Small intestine (tissue), 7 donors: ENCODE measurements around the gene KCNK17. TPM values are rescaled to one million over a fixed set of nuclear protein-coding genes. Genes with fewer than 3 reads are reported as not detected.

Experiments used
- DNase-seq, 2 donors: peaks; one replicate each; pipeline versions ENCODE4 v3.0.0 to v3.0.0-alpha.2; 2013
- FAIRE-seq: peaks from 2 replicates; lab custom pipeline; 2012; peaks lifted over from hg19 to GRCh38; lab: Jason Lieb, UNC
- H3K27ac ChIP-seq, 3 donors: one replicate each; pipeline ENCODE4 v1.5.1; 2013; ENCODE audit warnings: low read length in 2 of 3, mild to moderate bottlenecking in 2 of 3, control low read depth in 1 of 3, inconsistent platforms in 1 of 3, low read depth in 1 of 3, moderate library complexity in 1 of 3
- H3K27me3 ChIP-seq, 3 donors: one replicate each; pipeline ENCODE4 v1.6.1; 2013; ENCODE audit warnings: low read length in 3 of 3, inconsistent platforms in 1 of 3; ENCODE audit not compliant: control insufficient read depth in 3 of 3, insufficient read depth in 3 of 3
- H3K36me3 ChIP-seq, 3 donors: one replicate each; pipeline ENCODE4 v1.6.1; 2013; ENCODE audit warnings: low read length in 3 of 3, inconsistent platforms in 1 of 3, low read depth in 1 of 3, mild to moderate bottlenecking in 1 of 3, moderate library complexity in 1 of 3; ENCODE audit not compliant: control insufficient read depth in 3 of 3, insufficient read depth in 2 of 3
- H3K4me1 ChIP-seq, 3 donors: one replicate each; pipeline ENCODE4 v1.6.1; 2013; ENCODE audit warnings: low read length in 2 of 3, inconsistent platforms in 1 of 3, low read depth in 1 of 3, mild to moderate bottlenecking in 1 of 3, moderate library complexity in 1 of 3; ENCODE audit not compliant: control insufficient read depth in 3 of 3, insufficient read depth in 2 of 3
- H3K4me3 ChIP-seq, 3 donors: one replicate each; pipeline ENCODE4 v1.5.1; 2013; ENCODE audit warnings: low read length in 3 of 3, control low read depth in 1 of 3, inconsistent platforms in 1 of 3, low read depth in 1 of 3, mild to moderate bottlenecking in 1 of 3, moderate library complexity in 1 of 3
- H3K9me3 ChIP-seq, 2 donors: one replicate each; pipeline ENCODE4 v1.6.1; 2013; ENCODE audit warnings: low read depth in 1 of 2, low read length in 1 of 2; ENCODE audit not compliant: control insufficient read depth in 2 of 2, insufficient read depth in 1 of 2
- WGBS, 3 donors: extraction: QIAGEN DNeasy Blood & Tissue Kit; methylation state at CpG; one replicate each; pipeline ENCODE4 v1.1.7; 2013; 5-methylcytosine and 5-hydroxymethylcytosine counted together
- polyA plus RNA-seq, 4 donors: library from polyadenylated mRNA; stranded (reverse) in 3 of 4; unstranded in 1 of 4; fragments of 200-250 nt in 3 of 4; fragments of 120-200 nt in 1 of 4; gene quantifications; one replicate each; pipeline versions ENCODE4 v1.2.1 to v1.2.3, GENCODE V29; 2013
- donor health status: healthy with polysubstance abuse.
- donor health status: control.
- donor health status: control.
- donor health status: Bipolar disorder and iron deficiency.
- donor health status: healthy.

Gene KCNK17
- polyA plus RNA-seq, 4 donors, result 0.45 to 1.4 (median 1.3) TPM; not detected in 1

DNA sequence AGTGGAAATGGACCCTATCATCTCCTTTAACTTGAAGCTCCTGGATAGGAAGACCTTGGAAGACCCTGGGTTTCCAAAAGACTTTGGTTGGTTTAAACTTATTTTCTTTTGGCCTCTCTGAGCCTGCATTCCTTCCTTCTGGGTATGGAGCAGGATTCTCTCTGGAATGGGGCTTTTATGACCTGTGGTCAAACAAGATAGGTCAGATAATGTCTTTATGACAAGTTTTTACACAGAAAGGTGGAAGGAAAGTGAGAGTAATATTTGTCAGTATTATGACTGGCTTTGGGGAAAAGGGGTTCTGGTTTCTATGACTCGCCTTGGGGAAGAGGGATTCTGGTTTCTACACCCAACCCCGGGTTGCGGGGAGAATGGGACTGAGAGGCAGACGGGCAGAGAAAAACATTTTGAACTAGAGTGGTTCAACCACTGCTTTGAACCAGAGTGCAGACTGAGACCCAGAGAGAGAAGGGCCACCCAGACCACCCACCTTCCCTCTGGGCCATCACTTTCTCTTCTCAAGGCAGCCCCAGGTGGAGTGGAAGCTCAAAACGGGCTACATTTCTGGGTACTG lies 47.4 kb downstream of the KCNK17 start:
- Histone ChIP-seq H3K36me3 (no peaks in the 10 kb centered on the region), H3K4me1 (peaks cover 0 to 17% (median 2%) of the 10 kb centered on the region in 3 donors), H3K27ac (peak overlapping the region in 1 of 3 donors; percentile 24), H3K9me3 (no peaks in the 10 kb centered on the region), H3K4me3 (no peak overlapping the region), H3K27me3 (peaks cover 0 to 9% (median 0%) of the 10 kb centered on the region in 3 donors)
- DNase-seq, result no peak
- WGBS, 3 donors, result 75 to 81% (median 81%) methylated on average over 5 of the region's 5 CpGs
- FAIRE-seq, result no peak

DNA sequence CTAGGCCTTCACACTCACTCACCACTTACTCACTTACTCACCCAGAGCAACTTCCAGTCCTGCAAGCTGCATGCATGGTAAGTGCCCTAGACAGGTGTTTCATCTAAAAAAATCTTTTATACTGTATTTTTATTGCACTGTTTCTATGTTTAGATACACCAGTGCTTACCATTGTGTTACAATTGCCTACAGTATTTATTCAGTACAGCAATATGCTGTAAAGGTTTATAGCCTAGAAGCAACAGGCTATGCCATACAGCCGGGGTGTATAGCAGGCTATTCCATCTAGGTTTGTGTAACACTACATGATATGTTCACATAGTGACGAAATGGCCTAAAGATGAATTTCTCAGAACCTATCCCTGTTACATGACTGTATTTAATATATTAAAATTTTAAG lies 47.8 kb downstream of the KCNK17 start:
- Histone ChIP-seq H3K9me3 (no peaks in the 10 kb centered on the region), H3K4me3 (no peak overlapping the region), H3K27ac (no peak overlapping the region), H3K36me3 (no peaks in the 10 kb centered on the region), H3K27me3 (peaks cover 0 to 9% (median 0%) of the 10 kb centered on the region in 3 donors), H3K4me1 (peaks cover 0 to 22% (median 2%) of the 10 kb centered on the region in 3 donors)
- WGBS, 3 donors, result 27 to 63% (median 53%) methylated on average over 2 of the region's 2 CpGs
- FAIRE-seq (no peak), DNase-seq (peak; percentile 22 to 45)

DNA sequence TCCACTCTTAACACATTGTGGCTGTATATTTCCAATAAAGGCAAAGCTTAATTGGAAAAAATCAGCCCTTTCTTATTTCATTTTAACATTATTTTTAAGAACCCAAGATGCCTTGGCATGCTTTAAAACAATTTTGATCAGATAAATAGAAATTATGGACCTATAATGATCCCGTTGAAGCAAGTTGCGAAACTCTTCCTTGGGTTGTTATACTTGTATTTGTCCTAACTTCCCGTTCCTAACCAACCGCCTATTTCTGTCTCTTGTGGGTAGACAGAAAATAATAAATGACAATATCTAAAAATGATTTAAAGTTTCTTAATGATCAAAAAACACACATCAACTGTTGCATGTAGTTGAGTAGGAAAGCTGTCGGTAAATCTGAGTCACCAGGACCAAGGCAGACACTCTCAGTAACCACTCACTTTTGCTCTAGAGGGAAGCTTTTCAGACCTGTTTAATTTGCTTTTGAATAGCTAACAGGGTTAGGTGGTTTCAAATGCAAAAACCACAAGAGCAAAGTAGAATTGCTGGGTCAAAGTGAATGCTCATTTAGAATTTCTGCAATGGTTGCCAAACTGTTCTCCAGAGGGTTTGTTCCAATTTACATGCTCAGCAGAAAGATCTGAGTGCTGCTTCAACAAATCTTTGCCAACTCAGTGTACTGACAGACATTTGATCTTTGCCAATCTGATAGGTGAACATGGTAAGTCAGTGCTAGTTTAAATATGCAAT lies 50.7 kb downstream of the KCNK17 start:
- H3K27ac ChIP-seq, result no peak overlapping the region
- peaks cover 0 to 5% (median 0%) of the 10 kb centered on the region in 3 donors for H3K27me3 ChIP-seq
- H3K4me1 ChIP-seq, result peaks cover 0 to 17% (median 0%) of the 10 kb centered on the region in 3 donors
- H3K9me3 ChIP-seq, result no peaks in the 10 kb centered on the region
- peak in 1 of 2 donors; percentile 41 for DNase-seq
- FAIRE-seq, result no peak
- no peak overlapping the region for H3K4me3 ChIP-seq
- WGBS, 3 donors, result 28 to 40% (median 29%) methylated on average over 5 of the region's 5 CpGs
- H3K36me3 ChIP-seq, result no peaks in the 10 kb centered on the region

DNA sequence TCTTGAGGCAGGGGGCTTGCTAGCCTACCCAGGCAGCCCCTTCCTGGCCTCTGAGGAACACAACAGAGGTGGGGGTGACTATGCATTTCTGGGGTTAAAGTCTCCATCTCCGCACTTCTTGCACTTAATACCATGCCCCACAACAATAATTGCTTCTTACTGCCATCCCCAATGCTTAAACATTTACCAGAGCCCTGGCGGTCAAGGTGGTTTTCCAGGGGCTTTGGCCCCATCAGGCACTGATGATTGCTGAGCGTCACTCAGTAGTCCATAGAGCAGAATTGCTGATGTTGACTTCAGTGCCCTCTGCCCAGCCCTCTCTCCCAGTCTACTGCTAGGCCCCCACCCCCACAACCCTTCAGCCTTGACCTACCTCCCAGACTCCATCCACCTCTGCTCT lies 52.5 kb downstream of the KCNK17 start:
- Histone ChIP-seq H3K27ac (peak overlapping the region in 1 of 3 donors; percentile 28), H3K27me3 (no peaks in the 10 kb centered on the region), H3K4me1 (peaks cover 0 to 13% (median 0%) of the 10 kb centered on the region in 3 donors), H3K4me3 (no peak overlapping the region), H3K36me3 (no peaks in the 10 kb centered on the region), H3K9me3 (no peaks in the 10 kb centered on the region)
- FAIRE-seq, result no peak
- 82 to 95% (median 84%) methylated on average over 3 of the region's 3 CpGs for WGBS, 3 donors
- DNase-seq, result peak in 1 of 2 donors; percentile 65

DNA sequence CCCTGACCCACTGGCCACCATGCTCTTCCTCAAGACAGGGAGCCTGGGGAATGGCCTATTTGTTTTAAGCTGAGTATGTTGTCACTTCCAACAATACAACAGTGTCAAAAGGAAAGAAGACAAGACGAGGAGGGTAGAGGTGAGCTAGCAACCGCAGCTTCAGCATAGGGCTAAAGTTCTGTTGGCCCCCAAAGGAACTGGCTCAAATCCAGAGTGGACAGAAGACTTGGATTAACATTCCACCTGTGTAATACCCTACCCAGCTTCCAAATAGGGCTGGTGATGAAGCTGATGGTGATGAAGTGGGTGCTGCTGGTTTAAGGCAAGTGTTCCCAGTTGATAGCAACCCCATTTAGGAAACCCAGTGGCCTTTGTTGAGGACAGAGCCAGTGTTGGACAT lies 53.3 kb downstream of the KCNK17 start:
- Histone ChIP-seq H3K4me3 (no peak overlapping the region), H3K4me1 (peaks cover 0 to 13% (median 0%) of the 10 kb centered on the region in 3 donors), H3K27me3 (no peaks in the 10 kb centered on the region), H3K9me3 (no peaks in the 10 kb centered on the region), H3K36me3 (no peaks in the 10 kb centered on the region), H3K27ac (no peak overlapping the region)
- FAIRE-seq, result no peak
- WGBS, 3 donors, result 80 to 98% (median 87%) methylated on average over 2 of the region's 2 CpGs
- DNase-seq, result no peak

DNA sequence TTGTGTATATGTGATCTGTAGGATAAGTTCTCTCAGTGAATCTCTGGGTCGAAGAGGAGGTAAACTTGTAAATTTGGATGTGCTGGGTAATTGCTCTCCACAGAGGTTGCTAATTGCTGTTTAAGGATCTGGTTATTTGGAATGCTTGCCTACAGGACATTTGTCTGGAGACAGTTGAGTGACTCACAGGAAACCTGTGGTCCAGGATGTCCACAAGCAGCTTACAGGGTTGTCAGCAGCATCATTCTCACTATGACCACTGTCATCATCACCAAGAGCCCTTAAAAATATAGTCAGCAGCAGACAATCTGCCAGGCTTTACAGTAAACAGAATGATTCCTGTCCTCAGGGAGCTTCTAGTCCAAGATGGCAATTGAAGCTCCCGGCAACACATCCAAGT lies 53.8 kb downstream of the KCNK17 start:
- Histone ChIP-seq H3K9me3 (no peaks in the 10 kb centered on the region), H3K4me3 (no peak overlapping the region), H3K36me3 (no peaks in the 10 kb centered on the region), H3K27me3 (no peaks in the 10 kb centered on the region), H3K27ac (no peak overlapping the region), H3K4me1 (peaks cover 0 to 13% (median 0%) of the 10 kb centered on the region in 3 donors)
- WGBS, 3 donors, result 85 to 97% (median 92%) methylated on average over 2 of the region's 2 CpGs
- FAIRE-seq, result no peak
- DNase-seq, result no peak

DNA sequence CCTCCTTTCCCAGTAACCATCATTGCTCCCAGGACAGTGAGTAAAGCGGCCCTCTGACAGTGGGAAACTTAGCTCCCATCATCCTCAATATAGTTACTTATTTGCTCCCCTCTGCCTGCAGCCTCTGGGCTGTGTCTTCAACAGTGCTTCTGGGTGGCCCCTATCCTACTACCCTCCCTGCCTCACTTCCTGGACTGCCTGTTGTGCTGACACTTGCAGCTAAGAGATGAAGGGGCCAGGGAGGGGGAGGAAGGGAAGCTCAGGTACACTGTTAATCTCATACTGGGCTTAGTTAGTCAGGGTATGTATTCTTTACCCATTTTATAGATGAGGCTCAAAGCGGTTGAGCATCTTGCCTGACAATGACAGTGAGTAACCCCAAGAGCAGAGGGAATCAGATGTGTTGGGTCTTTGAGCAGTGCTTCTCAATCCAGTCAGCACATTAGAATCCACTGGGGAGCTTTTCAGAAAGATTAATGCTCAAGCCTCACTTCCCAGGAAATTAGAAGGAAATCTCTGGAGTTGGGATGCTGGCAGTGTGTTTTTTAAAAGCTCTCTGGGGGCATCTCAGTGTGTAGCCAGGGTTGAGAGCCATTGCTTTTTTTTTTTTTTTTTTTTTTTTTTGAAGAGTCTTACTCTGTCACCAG lies 57.8 kb downstream of the KCNK17 start:
- no peak for FAIRE-seq
- H3K27me3 ChIP-seq, result no peaks in the 10 kb centered on the region
- H3K9me3 ChIP-seq, result peaks cover 0 to 9% of the 10 kb centered on the region in 2 donors
- H3K36me3 ChIP-seq, result no peaks in the 10 kb centered on the region
- WGBS, 3 donors, result 81 to 94% (median 88%) methylated on average over 2 of the region's 2 CpGs
- H3K4me1 ChIP-seq, result peaks cover 0 to 10% (median 0%) of the 10 kb centered on the region in 3 donors
- H3K27ac ChIP-seq, result no peak overlapping the region
- H3K4me3 ChIP-seq, result no peak overlapping the region
- no peak for DNase-seq

DNA sequence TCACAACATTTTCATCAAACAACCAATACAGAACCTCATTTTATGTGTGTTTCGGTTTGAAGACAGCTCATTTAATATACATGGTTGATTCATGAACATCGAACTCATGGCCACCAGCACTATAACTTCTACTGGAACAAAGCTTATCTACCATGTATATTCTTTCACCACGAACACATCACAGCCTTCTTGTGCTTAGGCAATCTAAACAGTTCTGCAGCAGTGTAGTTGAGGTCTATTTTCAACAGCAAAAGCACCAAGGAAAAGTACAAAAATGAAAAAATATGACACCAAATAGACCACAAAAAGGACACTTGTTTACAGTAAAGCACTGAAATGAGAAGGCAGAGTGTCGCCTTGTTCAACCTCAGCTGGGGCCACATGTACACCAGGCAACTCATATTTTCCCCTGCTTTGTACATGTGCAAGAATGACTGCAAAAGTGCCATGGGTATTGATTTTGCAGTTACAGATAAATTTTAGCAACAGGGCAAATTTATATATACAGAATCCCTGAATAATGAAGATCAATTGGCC lies 59.2 kb downstream of the KCNK17 start:
- H3K4me1 ChIP-seq, result peaks cover 0 to 10% (median 0%) of the 10 kb centered on the region in 3 donors
- WGBS, 3 donors, result 81 to 87% (median 85%) methylated on average over 4 of the region's 4 CpGs
- H3K27me3 ChIP-seq, result no peaks in the 10 kb centered on the region
- peaks cover 0 to 9% of the 10 kb centered on the region in 2 donors for H3K9me3 ChIP-seq
- H3K27ac ChIP-seq, result no peak overlapping the region
- DNase-seq (no peak), FAIRE-seq (no peak)
- no peak overlapping the region for H3K4me3 ChIP-seq
- no peaks in the 10 kb centered on the region for H3K36me3 ChIP-seq
